ENCODE data around the gene FAAP20.
A peak's percentile ranks its signal among the peaks of the same experiment; 100 is the strongest.

DNA sequence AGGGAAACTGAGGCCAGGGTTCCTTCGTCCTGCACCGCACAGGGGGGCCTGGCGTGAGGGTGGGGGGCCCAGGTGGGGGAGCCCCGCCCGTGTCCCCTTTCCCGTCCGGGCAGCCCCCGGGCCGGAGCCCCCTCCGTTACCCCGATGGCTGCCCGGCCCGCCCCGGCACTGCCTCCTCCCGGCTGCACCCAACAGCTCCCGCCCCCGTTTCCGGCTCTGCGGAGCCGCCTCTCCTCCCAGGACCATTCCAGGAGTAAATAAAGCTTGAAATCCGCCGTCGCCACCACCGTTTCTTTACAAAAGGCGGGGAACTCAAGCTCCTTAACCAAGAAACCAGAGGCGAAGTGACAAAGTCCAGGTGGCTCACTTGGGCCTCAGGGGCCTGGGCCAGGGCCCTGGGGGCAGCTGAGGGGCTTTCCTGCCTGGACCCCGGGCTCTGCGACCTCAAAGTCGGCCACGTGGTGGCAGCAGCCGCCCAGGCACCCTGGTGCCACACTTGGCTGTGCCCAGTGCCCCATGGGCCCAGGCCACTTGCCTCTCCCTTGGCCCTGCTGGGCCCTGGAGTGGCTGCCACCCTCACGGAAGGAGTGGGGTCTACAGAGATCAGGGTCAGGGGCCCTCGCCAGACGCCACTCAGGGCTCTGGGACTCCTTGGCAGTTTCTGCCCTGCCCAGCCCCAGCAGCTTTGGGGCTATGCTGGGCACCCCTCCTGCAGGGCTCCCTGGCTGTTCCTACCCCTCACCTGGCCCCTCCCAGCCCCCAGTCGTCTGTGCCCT, 514 bp upstream of the FAAP20 start:
- TF ChIP-seq, protein P1, sequence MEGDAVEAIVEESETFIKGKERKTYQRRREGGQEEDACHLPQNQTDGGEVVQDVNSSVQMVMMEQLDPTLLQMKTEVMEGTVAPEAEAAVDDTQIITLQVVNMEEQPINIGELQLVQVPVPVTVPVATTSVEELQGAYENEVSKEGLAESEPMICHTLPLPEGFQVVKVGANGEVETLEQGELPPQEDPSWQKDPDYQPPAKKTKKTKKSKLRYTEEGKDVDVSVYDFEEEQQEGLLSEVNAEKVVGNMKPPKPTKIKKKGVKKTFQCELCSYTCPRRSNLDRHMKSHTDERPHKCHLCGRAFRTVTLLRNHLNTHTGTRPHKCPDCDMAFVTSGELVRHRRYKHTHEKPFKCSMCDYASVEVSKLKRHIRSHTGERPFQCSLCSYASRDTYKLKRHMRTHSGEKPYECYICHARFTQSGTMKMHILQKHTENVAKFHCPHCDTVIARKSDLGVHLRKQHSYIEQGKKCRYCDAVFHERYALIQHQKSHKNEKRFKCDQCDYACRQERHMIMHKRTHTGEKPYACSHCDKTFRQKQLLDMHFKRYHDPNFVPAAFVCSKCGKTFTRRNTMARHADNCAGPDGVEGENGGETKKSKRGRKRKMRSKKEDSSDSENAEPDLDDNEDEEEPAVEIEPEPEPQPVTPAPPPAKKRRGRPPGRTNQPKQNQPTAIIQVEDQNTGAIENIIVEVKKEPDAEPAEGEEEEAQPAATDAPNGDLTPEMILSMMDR (IDR thresholded peaks at IDR 0.05) = peak; percentile 90 to 99 (median 97)
- peak in 1 of 2 donors; percentile 35 for TF ChIP-seq POLR2A (IDR thresholded peaks at IDR 0.05)
